A549 (cell line): ENCODE results near the gene PCED1A. TPM values are rescaled to one million over a fixed set of nuclear protein-coding genes. Genes with fewer than 3 reads are reported as not detected.

Experiments
- ATAC-seq, 2 experiments: fragments of 200-7000 bp in 1 of 2; fragments of >200 bp in 1 of 2; cut with Nextera tagmentation in 1 of 2; cut with Tn5 transposase in 1 of 2; 3 replicates each; pipeline versions ENCODE4 v1.8.0 to v1.9.1; 2018 to 2020; ENCODE audit warnings: mild to moderate bottlenecking in 1 of 2, moderate library complexity in 1 of 2
- CTCF ChIA-PET: fragments of 300-600 bp; sonication (Branson Sonifier 250); formaldehyde crosslinking; extraction: SDS; loops from one replicate; lab custom pipeline; 2021; ENCODE audit warnings: antibody characterized with exemption, inconsistent platforms; lab: Yijun Ruan, JAX
- POLR2A ChIA-PET: fragments of 350-600 bp; formaldehyde crosslinking; extraction: SDS; loops from one replicate; lab custom pipeline; 2021; ENCODE audit warnings: antibody characterized with exemption, inconsistent platforms; lab: Yijun Ruan, JAX
- DNase-seq, 2 experiments: peaks; one replicate each; pipeline versions ENCODE4 v3.0.0 to v3.0.0-alpha.2; 2011 to 2016; ENCODE audit warnings: low read depth in 1 of 2, low spot score in 1 of 2
- FAIRE-seq: peaks from 2 replicates; lab custom pipeline; 2011; peaks lifted over from hg19 to GRCh38; lab: Jason Lieb, UNC
- H3K27ac ChIP-seq, 2 experiments: fragments of >200 bp; sonication (Bioruptor Twin); formaldehyde crosslinking; 3 replicates each; pipeline ENCODE4 v1.5.1; 2016 to 2017
- H3K4me1 ChIP-seq: fragments of >200 bp; sonication (Bioruptor Twin); formaldehyde crosslinking; 3 replicates; pipeline ENCODE4 v1.6.1; 2016
- H3K4me2 ChIP-seq: fragments of >200 bp; sonication (Bioruptor Twin); formaldehyde crosslinking; 3 replicates; pipeline ENCODE4 v1.6.1; 2016
- H3K4me3 ChIP-seq: fragments of >200 bp; sonication (Bioruptor Twin); formaldehyde crosslinking; 3 replicates; pipeline ENCODE4 v1.5.1; 2016
- H3K9me3 ChIP-seq: fragments of >200 bp; sonication (Bioruptor Twin); formaldehyde crosslinking; 3 replicates; pipeline ENCODE4 v1.6.1; 2016
- ATOH8 ChIP-seq: fragments of 250-450 bp; sonication (Bioruptor Pico); IDR thresholded peaks from 2 replicates; pipeline ENCODE4 v1.5.0; 2020; ENCODE audit warnings: low read depth, mild to moderate bottlenecking, moderate library complexity
- CTCF ChIP-seq: fragments of >200 bp; sonication (Bioruptor Twin); formaldehyde crosslinking; IDR thresholded peaks from 3 replicates; pipeline ENCODE4 v1.5.1; 2016
- E2F6 ChIP-seq: IDR thresholded peaks from 2 replicates; pipeline ENCODE4 v1.6.1; 2012; ENCODE audit warnings: low read depth, borderline replicate concordance
- EP300 ChIP-seq, 2 experiments: fragments of >200 bp; sonication (Bioruptor Twin); formaldehyde crosslinking; IDR thresholded peaks; 2 replicates in 1 of 2; 3 replicates in 1 of 2; pipeline ENCODE4 v1.6.1; 2016 to 2017
- FOXS1 ChIP-seq: fragments of 250-450 bp; sonication (Bioruptor Pico); IDR thresholded peaks from 2 replicates; pipeline ENCODE4 v1.5.0; 2020; ENCODE audit warnings: mild to moderate bottlenecking, moderate library complexity
- GATA3 ChIP-seq: IDR thresholded peaks from 2 replicates; pipeline ENCODE4 v1.6.1; 2012; ENCODE audit warnings: borderline replicate concordance
- HEYL ChIP-seq: fragments of 250-450 bp; sonication (Bioruptor Pico); IDR thresholded peaks from 2 replicates; pipeline ENCODE4 v1.8.0; 2021; ENCODE audit warnings: mild to moderate bottlenecking, moderate library complexity
- HMGXB4 ChIP-seq: fragments of 250-450 bp; sonication (Bioruptor Pico); IDR thresholded peaks from 2 replicates; pipeline ENCODE4 v1.5.0; 2021; ENCODE audit warnings: mild to moderate bottlenecking, moderate library complexity, borderline replicate concordance
- MAX ChIP-seq: IDR thresholded peaks from 2 replicates; pipeline ENCODE4 v1.6.1; 2012
- MAZ ChIP-seq: fragments of 150-350 bp; IDR thresholded peaks from 2 replicates; pipeline ENCODE4 v1.6.1; 2014; ENCODE audit warnings: antibody characterized with exemption, low read depth, low read length, borderline replicate concordance
- NR3C1 ChIP-seq: fragments of >200 bp; sonication (Bioruptor Twin); formaldehyde crosslinking; IDR thresholded peaks from 3 replicates; pipeline ENCODE4 v1.6.1; 2017
- RAD21 ChIP-seq, 2 experiments: fragments of >200 bp in 1 of 2; sonication (Bioruptor Twin) in 1 of 2; formaldehyde crosslinking in 1 of 2; IDR thresholded peaks in 1 of 2; conservative IDR thresholded peaks in 1 of 2; 2 replicates in 1 of 2; 3 replicates in 1 of 2; pipeline ENCODE4 v1.6.1; 2012 to 2018; ENCODE audit warnings: inconsistent platforms in 1 of 2
- RCOR1 ChIP-seq: fragments of 150-350 bp; IDR thresholded peaks from 2 replicates; pipeline ENCODE4 v1.6.1; 2014; ENCODE audit warnings: antibody characterized with exemption, low read length, low read depth
- RNF2 ChIP-seq: fragments of 200-600 bp; sonication (generic); IDR thresholded peaks from 2 replicates; pipeline ENCODE4 v1.6.1; 2016; ENCODE audit warnings: low read depth, mild to moderate bottlenecking, antibody characterized with exemption, moderate library complexity, borderline replicate concordance
- SMC3 ChIP-seq: fragments of >200 bp; sonication (Bioruptor Twin); formaldehyde crosslinking; IDR thresholded peaks from 3 replicates; pipeline ENCODE4 v1.6.1; 2018; ENCODE audit warnings: inconsistent platforms
- SREBF2 ChIP-seq: fragments of 450-650 bp; IDR thresholded peaks from 2 replicates; pipeline ENCODE4 v1.6.1; 2014; ENCODE audit warnings: mild to moderate bottlenecking, moderate library complexity
- TFCP2L1 ChIP-seq: fragments of 250-450 bp; sonication (Bioruptor Pico); IDR thresholded peaks from 2 replicates; pipeline ENCODE4 v1.5.0; 2021; ENCODE audit warnings: mild to moderate bottlenecking
- TP53 ChIP-seq: fragments of 250-450 bp; sonication (Bioruptor Pico); IDR thresholded peaks from 2 replicates; pipeline ENCODE4 v1.5.0; 2021; ENCODE audit warnings: mild to moderate bottlenecking, moderate library complexity
- USF2 ChIP-seq: fragments of 450-650 bp; IDR thresholded peaks from 2 replicates; pipeline ENCODE4 v1.6.1; 2014; ENCODE audit warnings: antibody characterized with exemption
- WGBS: methylation state at CpG from one replicate; pipeline ENCODE4 v1.1.6; 2017; ENCODE audit errors: missing lambda C conversion rate; 5-methylcytosine and 5-hydroxymethylcytosine counted together
- polyA plus RNA-seq, 4 experiments: library from polyadenylated mRNA; depleted of rRNA in 3 of 4; stranded (reverse); fragments of >200 nt; fragmentation: RNase III in 1 of 4; extraction: RNeasy Plus Mini Kit Qiagen cat#74134 plus additional on column Dnase treatment in 1 of 4; gene quantifications; 2 replicates in 3 of 4; 3 replicates in 1 of 4; pipeline ENCODE4 v1.2.3, GENCODE V29; 2011 to 2017

The PCED1A gene
- polyA plus RNA-seq, 2 of the 4 experiments (the other 2 are of a cell fraction): 25.7 to 43.8 TPM

GRCh38 chr20:2872459-2873009 is 32.1 kb upstream of the PCED1A start:
- peak overlapping the region; percentile 90 to 98 for H3K27ac ChIP-seq
- peaks cover 33% of the 10 kb centered on the region for H3K4me1 ChIP-seq
- CTCF ChIA-PET: interaction anchor here (0.6 to 1.8 kb wide), 16 partner anchors 10 to 207 kb away, joined by 3 to 7 read pairs (median 4); no protein-coding TSS in a partner anchor
- POLR2A ChIA-PET: interaction anchor here (0.8 to 1.1 kb wide), 6 partner anchors 8 to 221 kb away, joined by 3 to 8 read pairs (median 4); partner anchors contain the start of genes PCED1A and VPS16
- TF ChIP-seq FOXS1 (CRISPR knock-in tag) (no peak), EP300 (IDR thresholded peaks at IDR 0.05) (no peak), TFCP2L1 (CRISPR knock-in tag) (no peak), MAZ (no peak), E2F6 (peak; percentile 69; the same call in 1 of the 2 replicates), HMGXB4 (no peak), SREBF2 (no peak), USF2 (no peak), CTCF (peak; percentile 64), HEYL (CRISPR knock-in tag) (no peak), RCOR1 (no peak), ATOH8 (CRISPR knock-in tag) (0 out of 2 replicates have a peak, but pooled peaks have one; percentile 22), RAD21 (conservative IDR thresholded peaks at IDR 0.05 in 1 of 2, IDR thresholded peaks at IDR 0.05 in 1 of 2) (peak; percentile 26 to 40; a peak in 4 of 5 replicates), TP53 (CRISPR knock-in tag) (no peak), GATA3 (no peak), SMC3 (peak; percentile 46), NR3C1 (no peak), MAX (peak; percentile 80), RNF2 (0 out of 2 replicates have a peak, but pooled peaks have one; percentile 58)
- H3K4me2 ChIP-seq: peak overlapping the region; percentile 94
- WGBS: 18% methylated on average over 18 of the region's 49 CpGs
- H3K4me3 ChIP-seq: peak overlapping the region; percentile 87
- H3K9me3 ChIP-seq: no peaks in the 10 kb centered on the region
- ATAC-seq (peak; percentile 69 to 72), DNase-seq (peak; percentile 55 to 71), FAIRE-seq (no peak)
